ENCODE results near the gene SLTM.

DNA sequence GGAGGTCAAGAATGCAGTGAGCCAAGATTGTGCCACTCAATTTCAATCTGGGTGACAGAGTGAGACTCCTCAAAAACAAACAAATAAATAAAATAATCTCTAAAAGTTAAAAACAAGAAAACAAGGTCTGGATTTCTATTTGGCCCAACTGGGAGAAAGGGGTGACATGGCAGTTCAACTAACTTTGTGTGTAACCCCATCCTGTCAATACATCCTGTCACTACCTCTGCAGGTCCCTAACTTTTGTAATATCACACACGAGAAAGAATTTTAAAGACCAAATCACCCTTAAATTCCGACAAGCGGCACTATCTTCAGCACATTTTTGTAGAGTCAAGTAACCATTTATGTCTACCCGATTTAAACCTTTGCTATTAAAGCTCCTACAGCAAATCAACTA is 10.2 kb downstream of the SLTM start:
- TF ChIP-seq ZNF274 (IDR thresholded peaks at IDR 0.05; ENCODE audit: low read depth, low read length) = no peak
- TF ChIP-seq YY1 (IDR thresholded peaks at IDR 0.05; ENCODE audit: insufficient read depth, insufficient read length) = no peak
- no peak for TF ChIP-seq SUZ12 (IDR thresholded peaks at IDR 0.05; ENCODE audit: extremely low read depth, insufficient read depth, insufficient read length)
